ENCODE measurements around the gene PALM.
"Not testable (repeated sequence)": the region's sequence is repeated elsewhere in the genome, so short reads cannot be mapped to it uniquely, and the experiment has no call there.

DNA sequence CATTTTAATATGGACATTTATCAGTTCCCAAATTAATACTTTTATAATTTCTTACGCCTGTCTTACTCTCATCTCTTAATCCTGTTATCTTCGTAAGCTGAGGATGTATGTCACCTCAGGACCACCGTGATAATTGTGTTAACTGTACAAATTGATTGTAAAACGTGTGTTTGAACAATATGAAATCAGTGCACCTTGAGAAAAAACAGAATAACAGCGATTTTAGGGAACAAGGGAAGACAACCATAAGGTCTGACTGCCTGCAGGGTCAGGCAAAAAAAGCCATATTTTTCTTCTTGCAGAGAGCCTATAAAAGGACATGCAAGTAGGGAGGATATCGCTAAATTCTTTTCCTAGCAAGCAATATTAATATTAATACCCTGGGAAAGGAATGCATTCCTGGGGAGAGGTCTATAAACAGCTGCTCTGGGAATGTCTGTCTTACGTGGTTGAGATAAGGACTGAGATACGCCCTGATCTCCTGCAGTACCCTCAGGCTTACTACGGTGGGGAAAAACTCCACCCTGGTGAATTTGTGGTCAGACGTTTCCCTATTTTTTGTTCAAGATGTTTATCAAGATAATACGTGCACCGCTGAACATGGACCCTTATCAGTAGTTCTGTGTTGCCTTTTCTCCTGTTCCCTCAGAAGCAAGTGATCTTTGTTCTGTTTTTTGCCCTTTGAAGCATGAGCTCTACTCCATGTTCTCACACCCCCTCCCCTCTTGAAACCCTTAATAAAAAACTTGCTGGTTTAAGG, 39.9 kb upstream of the PALM start:
- TF ChIP-seq FOXM1 (IDR thresholded peaks at IDR 0.05; ENCODE audit: borderline replicate concordance); ZNF384 (IDR thresholded peaks at IDR 0.05); SP1 (IDR thresholded peaks at IDR 0.05); TARDBP (IDR thresholded peaks at IDR 0.05); FOXK2 (IDR thresholded peaks at IDR 0.05): not testable (repeated sequence)
